Hepatocyte (in vitro differentiated cells): Measurements from ENCODE around the gene TMEM60. TPM values are rescaled to one million over a fixed set of nuclear protein-coding genes. Genes with fewer than 3 reads are reported as not detected.

Experiments
- DNase-seq: peaks from one replicate; pipeline ENCODE4 v3.0.0-alpha.2; 2016; ENCODE audit warnings: low spot score
- H2AFZ ChIP-seq: fragments of 200-600 bp; sonication (generic); 2 replicates; pipeline ENCODE4 v1.6.0; 2016; ENCODE audit warnings: antibody characterized with exemption, mild to moderate bottlenecking
- H3K27ac ChIP-seq: fragments of 200-600 bp; sonication (generic); 2 replicates; pipeline ENCODE4 v1.5.1; 2016; ENCODE audit warnings: mild to moderate bottlenecking
- H3K27me3 ChIP-seq: fragments of 200-600 bp; sonication (generic); 2 replicates; pipeline ENCODE4 v1.6.1; 2016
- H3K36me3 ChIP-seq: fragments of 200-600 bp; sonication (generic); replicated peaks from 2 replicates; pipeline ENCODE4 v1.5.1; 2016; ENCODE audit warnings: low read depth; ENCODE audit not compliant: insufficient read depth
- H3K4me1 ChIP-seq: fragments of 200-600 bp; sonication (generic); 2 replicates; pipeline ENCODE4 v1.5.1; 2016; ENCODE audit warnings: mild to moderate bottlenecking, moderate library complexity; ENCODE audit not compliant: insufficient read depth
- H3K4me2 ChIP-seq: fragments of 200-600 bp; sonication (generic); 2 replicates; pipeline ENCODE4 v1.6.0; 2016
- H3K4me3 ChIP-seq: fragments of 200-600 bp; sonication (generic); 2 replicates; pipeline ENCODE4 v1.5.1; 2016; ENCODE audit warnings: mild to moderate bottlenecking
- H3K79me2 ChIP-seq: fragments of 200-600 bp; sonication (generic); 2 replicates; pipeline ENCODE4 v1.6.0; 2017; ENCODE audit warnings: mild to moderate bottlenecking
- H3K9me2 ChIP-seq: fragments of 200-600 bp; sonication (generic); replicated peaks from 2 replicates; pipeline ENCODE4 v1.6.0; 2017; ENCODE audit warnings: mild to moderate bottlenecking; ENCODE audit not compliant: insufficient read depth
- H3K9me3 ChIP-seq: fragments of 200-600 bp; sonication (generic); 2 replicates; pipeline ENCODE4 v1.5.1; 2016; ENCODE audit warnings: low read depth, mild to moderate bottlenecking
- H4K20me1 ChIP-seq: fragments of 200-600 bp; sonication (generic); 2 replicates; pipeline ENCODE4 v1.6.0; 2016; ENCODE audit warnings: mild to moderate bottlenecking; ENCODE audit not compliant: insufficient read depth, poor library complexity, severe bottlenecking
- CTCF ChIP-seq: fragments of 200-600 bp; sonication (generic); IDR thresholded peaks from 2 replicates; pipeline ENCODE4 v1.5.1; 2016; ENCODE audit warnings: antibody characterized with exemption, mild to moderate bottlenecking; ENCODE audit not compliant: poor library complexity
- EZH2 ChIP-seq: fragments of 200-600 bp; sonication (generic); IDR thresholded peaks from 2 replicates; pipeline ENCODE4 v1.6.1; 2016; ENCODE audit warnings: antibody characterized with exemption, mild to moderate bottlenecking, borderline replicate concordance
- EZH2phosphoT487 ChIP-seq: fragments of 200-600 bp; sonication (generic); IDR thresholded peaks from one replicate; pipeline ENCODE4 v1.6.1; 2018; ENCODE audit warnings: antibody characterized with exemption, mild to moderate bottlenecking, low read depth, moderate library complexity; ENCODE audit not compliant: unreplicated experiment, severe bottlenecking
- WGBS: methylation state at CpG from one replicate; pipeline ENCODE4 v1.1.6; 2016; ENCODE audit warnings: low lambda C conversion rate; ENCODE audit errors: missing lambda C conversion rate; 5-methylcytosine and 5-hydroxymethylcytosine counted together
- polyA plus RNA-seq: library from polyadenylated mRNA; unstranded; fragments of >200 nt; fragmentation: Nextera tagmentation; extraction: Ambion mirVana; gene quantifications from 2 replicates; pipeline ENCODE4 v1.2.1, GENCODE V29; 2016
- total RNA-seq: library from RNA; depleted of rRNA; stranded (reverse); fragments of >200 nt; gene quantifications from 2 replicates; pipeline ENCODE4 v1.2.3, GENCODE V29; 2014

The TMEM60 gene
- total and polyA plus RNA-seq, 2 experiments from 2014 or later = 24.2 to 29.9 TPM

GRCh38 chr7:77813180-77813579 lies 14.9 kb upstream of the TMEM60 start:
- no peak for DNase-seq
- peaks cover 83% of the 10 kb centered on the region for H3K79me2 ChIP-seq
- H3K36me3 ChIP-seq = no peaks in the 10 kb centered on the region
- H3K4me2 ChIP-seq = no peak overlapping the region
- peaks cover 4% of the 10 kb centered on the region for H3K9me3 ChIP-seq
- H3K27me3 ChIP-seq = no peaks in the 10 kb centered on the region
- TF ChIP-seq CTCF (no peak), EZH2 (no peak), EZH2phosphoT487 (no peak)
- H3K4me1 ChIP-seq = peaks cover 8% of the 10 kb centered on the region
- no peak overlapping the region for H3K4me3 ChIP-seq
- no peaks in the 10 kb centered on the region for H4K20me1 ChIP-seq
- no peaks in the 10 kb centered on the region for H3K9me2 ChIP-seq
- H2AFZ ChIP-seq = no peak overlapping the region
- H3K27ac ChIP-seq = no peak overlapping the region
- 82% methylated on average over 2 of the region's 2 CpGs for WGBS

- Histone ChIP-seq H4K20me1 (no peaks in the 10 kb centered on the region), H3K79me2 (peaks cover 83% of the 10 kb centered on the region), H3K4me2 (peak overlapping the region; percentile 28), H3K4me1 (peaks cover 8% of the 10 kb centered on the region), H3K27ac (peak overlapping the region; percentile 48), H2AFZ (no peak overlapping the region), H3K9me2 (no peaks in the 10 kb centered on the region), H3K9me3 (peaks cover 4% of the 10 kb centered on the region), H3K27me3 (no peaks in the 10 kb centered on the region), H3K36me3 (no peaks in the 10 kb centered on the region), H3K4me3 (no peak overlapping the region)
- no peak for TF ChIP-seq EZH2phosphoT487
- no peak for TF ChIP-seq EZH2
- no peak for TF ChIP-seq CTCF
- WGBS = 100% methylated on average over 1 of the region's 1 CpG
- no peak for DNase-seq
Observed at GRCh38 chr7:77812290-77812685, 14.1 kb upstream of the TMEM60 start.

- no peaks in the 10 kb centered on the region for H3K27me3 ChIP-seq
- no peaks in the 10 kb centered on the region for H3K36me3 ChIP-seq
- H3K4me3 ChIP-seq = no peak overlapping the region
- no peaks in the 10 kb centered on the region for H4K20me1 ChIP-seq
- H3K9me2 ChIP-seq = no peaks in the 10 kb centered on the region
- 79% methylated on average over 2 of the region's 2 CpGs for WGBS
- H3K4me1 ChIP-seq = peaks cover 8% of the 10 kb centered on the region
- DNase-seq = no peak
- no peak overlapping the region for H3K4me2 ChIP-seq
- peaks cover 83% of the 10 kb centered on the region for H3K79me2 ChIP-seq
- peaks cover 8% of the 10 kb centered on the region for H3K9me3 ChIP-seq
- no peak overlapping the region for H2AFZ ChIP-seq
- no peak for TF ChIP-seq CTCF
- no peak for TF ChIP-seq EZH2
- no peak for TF ChIP-seq EZH2phosphoT487
- H3K27ac ChIP-seq = peak overlapping the region; percentile 48
Observed at GRCh38 chr7:77811516-77812289, 13.5 kb upstream of the TMEM60 start.
